PC-3 (cell line): ENCODE results near the gene DLG4. TPM values are rescaled to one million over a fixed set of nuclear protein-coding genes. Genes with fewer than 3 reads are reported as not detected.

Experiments used
- ATAC-seq: fragments of 200-7000 bp; cut with Tn5 transposase; 2 replicates; pipeline ENCODE4 v1.9.1; 2020; ENCODE audit warnings: mild to moderate bottlenecking, moderate library complexity
- BruUV-seq: library from RNA; stranded (reverse); fragments of 400-500 nt; replicated peaks from 2 replicates; lab custom pipeline; 2021; lab: Mats Ljungman, UMichigan
- CTCF ChIA-PET: fragments of 300-600 bp; sonication (Branson Sonifier 250); formaldehyde crosslinking; loops from one replicate; lab custom pipeline; 2022; ENCODE audit warnings: antibody characterized with exemption; lab: Charles Lee
- POLR2A ChIA-PET: fragments of 300-600 bp; sonication (Branson Sonifier 250); formaldehyde crosslinking; loops from one replicate; lab custom pipeline; 2022; ENCODE audit warnings: antibody characterized with exemption; ENCODE audit not compliant: unreplicated experiment; lab: Charles Lee
- DNase-seq: peaks from one replicate; pipeline ENCODE4 v3.0.0-alpha.2; 2015
- H2AFZ ChIP-seq: fragments of 300-600 bp; sonication (generic); 2 replicates; pipeline ENCODE4 v1.6.0; 2016; ENCODE audit warnings: antibody characterized with exemption, low read length
- H3F3A ChIP-seq: fragments of 300-600 bp; sonication (generic); one replicate; pipeline ENCODE4 v1.6.0; 2017; ENCODE audit warnings: antibody characterized with exemption, low read length, control low read depth, mild to moderate bottlenecking; ENCODE audit not compliant: unreplicated experiment
- H3K27ac ChIP-seq: fragments of 300-600 bp; sonication (generic); 2 replicates; pipeline ENCODE4 v1.5.1; 2016; ENCODE audit warnings: mild to moderate bottlenecking, low read length
- H3K27me3 ChIP-seq: fragments of 300-600 bp; sonication (generic); 2 replicates; pipeline ENCODE4 v1.6.1; 2016; ENCODE audit warnings: low read length, mixed read lengths
- H3K36me3 ChIP-seq: fragments of 300-600 bp; sonication (generic); 2 replicates; pipeline ENCODE4 v1.6.1; 2016; ENCODE audit warnings: low read depth, mixed run types, low read length, mixed read lengths
- H3K4me1 ChIP-seq: fragments of 300-600 bp; sonication (generic); 2 replicates; pipeline ENCODE4 v1.5.1; 2016; ENCODE audit warnings: low read length; ENCODE audit not compliant: insufficient read depth
- H3K4me2 ChIP-seq: fragments of 300-600 bp; sonication (generic); 2 replicates; pipeline ENCODE4 v1.6.0; 2016; ENCODE audit warnings: low read length
- H3K4me3 ChIP-seq: fragments of 300-600 bp; sonication (generic); 2 replicates; pipeline ENCODE4 v1.5.1; 2016; ENCODE audit warnings: mild to moderate bottlenecking, low read length, mixed read lengths
- H3K79me2 ChIP-seq: fragments of 300-600 bp; sonication (generic); 2 replicates; pipeline ENCODE4 v1.6.1; 2017; ENCODE audit warnings: low read length, mixed read lengths
- H3K9ac ChIP-seq: fragments of 300-600 bp; sonication (generic); 2 replicates; pipeline ENCODE4 v1.6.0; 2016; ENCODE audit warnings: mild to moderate bottlenecking, low read length
- H3K9me2 ChIP-seq: fragments of 300-600 bp; sonication (generic); replicated peaks from 2 replicates; pipeline ENCODE4 v1.6.1; 2016; ENCODE audit warnings: mixed run types, low read length, mixed read lengths
- H3K9me3 ChIP-seq: fragments of 300-600 bp; sonication (generic); 2 replicates; pipeline ENCODE4 v1.6.1; 2016; ENCODE audit warnings: low read length, mixed read lengths
- H4K20me1 ChIP-seq: fragments of 300-600 bp; sonication (generic); 2 replicates; pipeline ENCODE4 v1.6.1; 2016; ENCODE audit warnings: low read length, mixed read lengths
- EZH2 ChIP-seq: fragments of 300-600 bp; sonication (generic); IDR thresholded peaks from one replicate; pipeline ENCODE4 v1.6.1; 2017; ENCODE audit warnings: antibody characterized with exemption, mild to moderate bottlenecking, low read length; ENCODE audit not compliant: unreplicated experiment
- EZH2phosphoT487 ChIP-seq: fragments of 300-600 bp; sonication (generic); IDR thresholded peaks from 2 replicates; pipeline ENCODE4 v1.6.1; 2018; ENCODE audit warnings: mild to moderate bottlenecking, antibody characterized with exemption, low read length, borderline replicate concordance
- intact Hi-C: fragments of 100-400 bp; cut with micrococcal nuclease; formaldehyde crosslinking; loops from 2 replicates; pipeline ENCODE4 v1.9.0; 2023
- total RNA-seq: library from RNA; depleted of rRNA; stranded (reverse); fragments of >200 nt; gene quantifications from 2 replicates; pipeline ENCODE4 v1.2.3, GENCODE V29; 2014
- TF ChIP-seq, protein P1 (sequence below): fragments of 300-600 bp; sonication (generic); conservative IDR thresholded peaks from 2 replicates; pipeline ENCODE4 v1.5.1; 2017; ENCODE audit warnings: antibody characterized with exemption, low read depth, mild to moderate bottlenecking, low read length

DLG4 gene
- total RNA-seq, 1 experiment from 2014 or later = 6.5 TPM

DNA sequence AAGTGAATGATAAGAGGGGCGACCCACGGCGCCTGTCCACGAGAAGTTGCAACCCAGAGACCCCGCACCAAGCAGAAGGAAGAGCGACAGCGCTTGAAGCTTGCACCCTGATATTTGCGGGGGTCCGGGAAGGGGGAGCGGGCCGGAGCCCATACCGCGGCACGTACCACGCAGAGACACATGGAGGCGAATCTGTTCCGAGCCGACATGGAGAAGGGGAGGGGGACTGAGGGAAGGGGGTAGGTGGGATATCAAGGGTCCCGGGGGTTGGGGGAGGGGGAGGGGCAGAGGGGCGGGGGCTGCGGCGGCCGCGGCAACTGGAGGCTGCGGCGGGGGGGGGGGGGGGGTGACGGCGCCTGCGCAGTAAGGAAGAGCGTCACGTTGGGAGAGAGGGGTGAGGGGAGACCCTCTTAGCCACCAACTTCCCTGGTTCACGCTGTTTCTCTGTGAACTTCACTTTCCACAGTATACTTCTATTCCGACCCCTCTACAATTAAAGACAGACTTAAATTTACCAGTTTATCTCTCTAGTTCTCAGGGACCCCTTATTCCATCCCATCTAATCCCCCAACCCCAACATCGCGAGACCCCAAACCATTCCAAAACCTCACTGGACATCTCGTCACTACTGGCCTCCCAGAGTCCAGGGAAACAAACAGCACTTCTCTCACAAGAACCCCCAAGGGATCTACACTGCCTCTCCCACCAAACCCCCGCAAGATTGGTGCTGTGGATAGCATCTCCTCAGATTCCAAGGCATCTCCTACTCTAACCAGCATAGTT, 8.0 kb downstream of the DLG4 start:
- TF ChIP-seq, protein P1, sequence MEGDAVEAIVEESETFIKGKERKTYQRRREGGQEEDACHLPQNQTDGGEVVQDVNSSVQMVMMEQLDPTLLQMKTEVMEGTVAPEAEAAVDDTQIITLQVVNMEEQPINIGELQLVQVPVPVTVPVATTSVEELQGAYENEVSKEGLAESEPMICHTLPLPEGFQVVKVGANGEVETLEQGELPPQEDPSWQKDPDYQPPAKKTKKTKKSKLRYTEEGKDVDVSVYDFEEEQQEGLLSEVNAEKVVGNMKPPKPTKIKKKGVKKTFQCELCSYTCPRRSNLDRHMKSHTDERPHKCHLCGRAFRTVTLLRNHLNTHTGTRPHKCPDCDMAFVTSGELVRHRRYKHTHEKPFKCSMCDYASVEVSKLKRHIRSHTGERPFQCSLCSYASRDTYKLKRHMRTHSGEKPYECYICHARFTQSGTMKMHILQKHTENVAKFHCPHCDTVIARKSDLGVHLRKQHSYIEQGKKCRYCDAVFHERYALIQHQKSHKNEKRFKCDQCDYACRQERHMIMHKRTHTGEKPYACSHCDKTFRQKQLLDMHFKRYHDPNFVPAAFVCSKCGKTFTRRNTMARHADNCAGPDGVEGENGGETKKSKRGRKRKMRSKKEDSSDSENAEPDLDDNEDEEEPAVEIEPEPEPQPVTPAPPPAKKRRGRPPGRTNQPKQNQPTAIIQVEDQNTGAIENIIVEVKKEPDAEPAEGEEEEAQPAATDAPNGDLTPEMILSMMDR = no peak
- TF ChIP-seq EZH2phosphoT487 (no peak), EZH2 (no peak)
- H3F3A ChIP-seq = no peaks in the 10 kb centered on the region
- ATAC-seq = no peak
- ChIA-PET POLR2A (no interaction called here), CTCF (no interaction called here)
- H3K4me3 ChIP-seq = no peak overlapping the region
- no peak overlapping the region for H2AFZ ChIP-seq
- no peak overlapping the region for H3K9ac ChIP-seq
- no peaks in the 10 kb centered on the region for H3K9me3 ChIP-seq
- peaks cover 24% of the 10 kb centered on the region for H3K79me2 ChIP-seq
- intact Hi-C loops = no loop called here
- no peaks in the 10 kb centered on the region for H3K27me3 ChIP-seq
- no peak overlapping the region for H3K4me2 ChIP-seq
- H3K36me3 ChIP-seq = no peaks in the 10 kb centered on the region
- no TSS peak for BruUV-seq
- H3K9me2 ChIP-seq = no peaks in the 10 kb centered on the region
- no peak overlapping the region for H3K27ac ChIP-seq
- peaks cover 11% of the 10 kb centered on the region for H3K4me1 ChIP-seq
- no peaks in the 10 kb centered on the region for H4K20me1 ChIP-seq
- no peak for DNase-seq

DNA sequence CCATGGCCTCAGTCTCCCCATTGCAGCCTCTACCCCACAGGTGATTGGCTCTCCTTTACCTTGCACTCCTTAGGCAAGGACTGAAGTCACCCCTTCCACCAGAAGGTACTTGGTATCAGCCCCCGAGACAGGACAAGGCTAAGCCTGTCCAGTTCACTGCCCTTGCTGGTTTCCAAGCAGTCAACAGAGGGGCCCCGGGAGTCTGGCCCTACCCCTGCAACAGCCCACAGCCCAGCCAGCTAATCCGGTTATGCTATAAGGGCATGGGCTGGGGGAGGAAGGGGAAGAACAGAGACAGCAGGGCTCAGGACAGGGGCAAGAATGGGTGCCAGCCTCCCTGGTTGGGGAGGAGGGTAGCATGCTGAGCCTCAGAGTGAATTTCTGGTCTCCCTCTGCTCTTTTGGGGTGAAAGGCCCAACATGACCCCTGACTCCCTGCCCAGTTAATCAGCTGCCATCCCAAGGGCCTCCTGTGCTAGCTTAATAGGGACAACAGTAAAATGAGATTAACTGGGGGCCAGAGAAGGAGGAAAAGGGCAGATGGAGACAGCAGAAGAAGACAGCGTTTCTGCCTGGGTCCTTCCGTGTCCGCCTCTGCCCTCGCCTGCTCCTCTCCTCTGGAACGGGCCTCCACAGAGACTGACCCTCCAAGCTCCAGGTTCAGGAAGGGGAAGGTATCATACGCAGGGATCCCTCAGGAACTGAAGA, 10.7 kb downstream of the DLG4 start:
- Histone ChIP-seq H3K4me2 (no peak overlapping the region), H3K9me2 (no peaks in the 10 kb centered on the region), H3F3A (no peaks in the 10 kb centered on the region), H2AFZ (no peak overlapping the region), H4K20me1 (no peaks in the 10 kb centered on the region), H3K4me3 (no peak overlapping the region), H3K27ac (no peak overlapping the region), H3K27me3 (no peaks in the 10 kb centered on the region), H3K36me3 (no peaks in the 10 kb centered on the region), H3K4me1 (no peaks in the 10 kb centered on the region; the same call in 1 of the 2 replicates), H3K9ac (no peak overlapping the region), H3K9me3 (no peaks in the 10 kb centered on the region), H3K79me2 (peaks cover 15% of the 10 kb centered on the region)
- BruUV-seq = no TSS peak
- POLR2A ChIA-PET = no interaction called here
- ATAC-seq (no peak), DNase-seq (no peak)
- no peak for TF ChIP-seq EZH2phosphoT487
- TF ChIP-seq, protein P1 = no peak
- intact Hi-C loops = no loop called here
- CTCF ChIA-PET = no interaction called here

DNA sequence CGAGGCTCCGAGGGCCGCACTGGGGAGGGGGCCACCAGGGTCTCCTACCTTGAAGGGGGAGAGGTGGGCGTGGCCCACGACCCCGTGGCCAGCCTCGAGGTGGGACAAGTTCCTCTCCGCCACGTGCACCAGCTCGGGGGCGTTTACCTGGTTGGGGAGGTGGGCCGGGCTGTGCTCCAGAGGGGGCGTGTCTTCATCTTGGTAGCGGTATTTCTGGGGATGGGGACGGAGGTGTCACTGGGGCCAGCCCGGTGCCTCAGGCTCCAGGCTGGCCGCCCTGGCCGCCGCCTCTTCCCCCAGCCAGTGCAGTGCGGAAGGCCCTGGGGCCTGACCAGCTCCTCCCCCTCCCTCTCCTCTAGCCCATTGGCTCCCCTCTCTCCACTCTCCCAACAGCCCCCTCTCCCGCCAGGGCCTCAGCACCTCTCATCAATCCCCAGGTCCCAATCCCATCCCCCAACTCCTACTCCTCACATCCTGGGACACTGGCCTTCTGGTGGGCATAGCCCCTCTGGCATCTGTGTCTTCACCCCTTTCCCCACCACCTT, 11.5 kb downstream of the DLG4 start:
- no peaks in the 10 kb centered on the region for H3K36me3 ChIP-seq
- no peak overlapping the region for H2AFZ ChIP-seq
- no peak overlapping the region for H3K27ac ChIP-seq
- no TSS peak for BruUV-seq
- no peak for TF ChIP-seq EZH2
- TF ChIP-seq, protein P1 = no peak
- no peak for TF ChIP-seq EZH2phosphoT487
- no peaks in the 10 kb centered on the region for H3K9me2 ChIP-seq
- no peak overlapping the region for H3K4me2 ChIP-seq
- ATAC-seq = no peak
- H4K20me1 ChIP-seq = no peaks in the 10 kb centered on the region
- no peak for DNase-seq
- H3K4me3 ChIP-seq = no peak overlapping the region
- ChIA-PET POLR2A (no interaction called here), CTCF (no interaction called here)
- no peaks in the 10 kb centered on the region for H3K9me3 ChIP-seq
- no peaks in the 10 kb centered on the region for H3K4me1 ChIP-seq
- H3K9ac ChIP-seq = no peak overlapping the region
- intact Hi-C loops = no loop called here
- no peaks in the 10 kb centered on the region for H3F3A ChIP-seq
- peaks cover 7% of the 10 kb centered on the region for H3K79me2 ChIP-seq
- no peaks in the 10 kb centered on the region for H3K27me3 ChIP-seq
